HepG2 (cell line): ENCODE data around the gene CECR2. TPM values are rescaled to one million over a fixed set of nuclear protein-coding genes. Genes with fewer than 3 reads are reported as not detected.

Source experiments
- ATAC-seq: fragments of 200-7000 bp; cut with Tn5 transposase; 3 replicates; pipeline ENCODE4 v1.9.1; 2020; ENCODE audit warnings: mild to moderate bottlenecking, moderate library complexity
- BruUV-seq: library from RNA; stranded (reverse); fragments of 400-500 nt; replicated peaks from 2 replicates; lab custom pipeline; 2021; lab: Mats Ljungman, UMichigan
- CTCF ChIA-PET: fragments of 300-600 bp; formaldehyde crosslinking; extraction: SDS; loops from one replicate; lab custom pipeline; 2021; ENCODE audit warnings: low total read pairs, inconsistent platforms, low intra/inter-chr PET ratio; lab: Yijun Ruan, JAX
- POLR2A ChIA-PET: fragments of 350-600 bp; sonication (Branson Sonifier 250); formaldehyde crosslinking; loops from one replicate; lab custom pipeline; 2020; ENCODE audit warnings: antibody characterized with exemption, inconsistent platforms; lab: Yijun Ruan, JAX
- DNase-seq: peaks from one replicate; pipeline ENCODE4 v3.0.0-alpha.2; 2015; ENCODE audit warnings: low spot score
- FAIRE-seq: peaks from 3 replicates; lab custom pipeline; 2011; peaks lifted over from hg19 to GRCh38; lab: Jason Lieb, UNC
- H2AFZ ChIP-seq: one replicate; pipeline ENCODE4 v1.6.1; 2011; ENCODE audit warnings: low read length, inconsistent platforms
- H3K27ac ChIP-seq: fragments of 300-600 bp; 3 replicates; pipeline ENCODE4 v1.8.0; 2011; ENCODE audit warnings: mixed run types, mild to moderate bottlenecking, mixed read lengths, low read length, inconsistent platforms; ENCODE audit not compliant: insufficient read depth; ENCODE audit errors: extremely low read length
- H3K27me3 ChIP-seq, 2 experiments: fragments of 200-600 bp in 1 of 2; 2 replicates in 1 of 2; 3 replicates in 1 of 2; pipeline versions ENCODE4 v1.6.0 to v1.8.0; 2011; ENCODE audit warnings: low read length in 2 of 2, mild to moderate bottlenecking in 2 of 2, moderate library complexity in 2 of 2, inconsistent platforms in 1 of 2; ENCODE audit not compliant: insufficient read depth in 2 of 2, control insufficient read depth in 1 of 2
- H3K36me3 ChIP-seq, 2 experiments: fragments of 200-600 bp in 1 of 2; replicated peaks in 1 of 2; 2 replicates in 1 of 2; 3 replicates in 1 of 2; pipeline versions ENCODE4 v1.5.1 to v1.8.0; 2011; ENCODE audit warnings: low read length in 2 of 2, inconsistent platforms in 1 of 2; ENCODE audit not compliant: insufficient read depth in 2 of 2, control insufficient read depth in 1 of 2
- H3K4me1 ChIP-seq: 2 replicates; pipeline ENCODE4 v1.5.1; 2012; ENCODE audit warnings: low read length, inconsistent platforms; ENCODE audit not compliant: insufficient read depth
- H3K4me2 ChIP-seq: 2 replicates; pipeline ENCODE4 v1.6.0; 2011; ENCODE audit warnings: low read depth, low read length, inconsistent platforms
- H3K4me3 ChIP-seq, 3 experiments: fragments of 200-600 bp in 1 of 3; sonication (generic), shearing (Covaris generic) in 1 of 3; replicated peaks in 1 of 3; 2 replicates each; pipeline ENCODE4 v1.5.1; 2011 to 2016; ENCODE audit warnings: low read length in 3 of 3, inconsistent platforms in 2 of 3, low read depth in 2 of 3, mild to moderate bottlenecking in 2 of 3, control low read depth in 1 of 3, mixed read lengths in 1 of 3; ENCODE audit not compliant: insufficient read depth in 1 of 3
- H3K79me2 ChIP-seq: one replicate; pipeline ENCODE4 v1.6.1; 2011; ENCODE audit warnings: low read length, inconsistent platforms; ENCODE audit not compliant: insufficient read depth
- H3K9ac ChIP-seq: 2 replicates; pipeline ENCODE4 v1.6.0; 2011; ENCODE audit warnings: mild to moderate bottlenecking, low read depth, low read length, inconsistent platforms; ENCODE audit not compliant: insufficient read depth
- H3K9me3 ChIP-seq: 2 replicates; pipeline ENCODE4 v1.5.1; 2012; ENCODE audit warnings: mild to moderate bottlenecking, low read length
- H4K20me1 ChIP-seq: 2 replicates; pipeline ENCODE4 v1.6.0; 2011; ENCODE audit warnings: inconsistent platforms, mild to moderate bottlenecking, low read length, moderate library complexity; ENCODE audit not compliant: insufficient read depth
- BHLHE40 ChIP-seq: IDR thresholded peaks from 2 replicates; pipeline ENCODE4 v1.6.1; 2011; ENCODE audit warnings: low read length, improper control_type of control experiment
- DR1 ChIP-seq: sonication (generic); formaldehyde crosslinking; IDR thresholded peaks from 2 replicates; pipeline ENCODE4 v1.8.0; 2021; ENCODE audit warnings: mild to moderate bottlenecking, missing genetic modification reagents, inconsistent platforms
- MAZ ChIP-seq, 2 experiments: sonication (generic) in 1 of 2; formaldehyde crosslinking in 1 of 2; IDR thresholded peaks; 2 replicates each; pipeline versions ENCODE4 v1.5.0 to v1.6.1; 2012 to 2020; ENCODE audit warnings: low read depth in 2 of 2, mild to moderate bottlenecking in 2 of 2, borderline replicate concordance in 1 of 2, improper control_type of control experiment in 1 of 2, low read length in 1 of 2, missing genetic modification reagents in 1 of 2, moderate library complexity in 1 of 2
- NFKB2 ChIP-seq: sonication (generic); formaldehyde crosslinking; IDR thresholded peaks from 2 replicates; pipeline ENCODE4 v1.4.0; 2020; ENCODE audit warnings: missing genetic modification reagents, borderline replicate concordance
- NR2F6 ChIP-seq, 2 experiments: IDR thresholded peaks; 2 replicates each; pipeline ENCODE4 v1.6.1; 2016; ENCODE audit warnings: antibody characterized with exemption in 1 of 2, mild to moderate bottlenecking in 1 of 2
- RERE ChIP-seq: IDR thresholded peaks from 2 replicates; pipeline ENCODE4 v1.6.1; 2016; ENCODE audit warnings: low read depth, missing genetic modification reagents, missing compliant biosample characterization
- SATB2 ChIP-seq: sonication (generic); formaldehyde crosslinking; IDR thresholded peaks from 2 replicates; pipeline ENCODE4 v1.5.0; 2020; ENCODE audit warnings: missing genetic modification reagents
- TERF1 ChIP-seq: sonication (generic); formaldehyde crosslinking; IDR thresholded peaks from 2 replicates; pipeline ENCODE4 v1.8.0; 2022; ENCODE audit warnings: mild to moderate bottlenecking, missing genetic modification reagents, moderate library complexity
- ZBTB3 ChIP-seq: sonication (generic); formaldehyde crosslinking; IDR thresholded peaks from 2 replicates; pipeline ENCODE4 v1.4.0; 2020; ENCODE audit warnings: low read depth, mild to moderate bottlenecking, moderate library complexity, missing genetic modification reagents, borderline replicate concordance
- ZMYM2 ChIP-seq: sonication (generic); formaldehyde crosslinking; IDR thresholded peaks from 2 replicates; pipeline ENCODE4 v1.8.0; 2022; ENCODE audit warnings: mild to moderate bottlenecking, missing genetic modification reagents
- ZNF276 ChIP-seq: sonication (generic); formaldehyde crosslinking; IDR thresholded peaks from 2 replicates; pipeline ENCODE4 v1.4.0; 2020; ENCODE audit warnings: mild to moderate bottlenecking, low read depth, missing genetic modification reagents
- ZNF724P ChIP-seq: sonication (generic); formaldehyde crosslinking; IDR thresholded peaks from 2 replicates; pipeline ENCODE4 v1.8.0; 2022; ENCODE audit warnings: missing genetic modification reagents, borderline replicate concordance
- ZSCAN12 ChIP-seq: sonication (generic); formaldehyde crosslinking; IDR thresholded peaks from 2 replicates; pipeline ENCODE4 v1.9.0; 2021; ENCODE audit warnings: mild to moderate bottlenecking, missing genetic modification reagents
- WGBS: methylation state at CpG from one replicate; pipeline ENCODE4 v1.1.6; 2017; ENCODE audit warnings: low lambda C conversion rate; 5-methylcytosine and 5-hydroxymethylcytosine counted together
- in situ Hi-C: cut with HindIII; loops from 2 replicates; pipeline ENCODE4 v1.10.0; 2017; ENCODE audit warnings: low pct_unique_long_range_greater_than_20kb; ENCODE audit not compliant: extremely low pct_ligation_motif_present
- intact Hi-C: fragments of 100-400 bp; cut with micrococcal nuclease; formaldehyde crosslinking; loops from one replicate; pipeline ENCODE4 v1.10.0; 2022; ENCODE audit not compliant: unreplicated experiment
- polyA plus RNA-seq, 8 experiments: library from polyadenylated mRNA; depleted of rRNA in 3 of 8; stranded (reverse) in 7 of 8; unstranded in 1 of 8; fragments of >200 nt; fragmentation: Illumina TruSeq in 4 of 8; extraction: Trizol in 4 of 8; gene quantifications; 2 replicates each; pipeline versions ENCODE4 v1.2.1 to v1.2.3, GENCODE V29; 2011 to 2016; ENCODE audit warnings: low read depth in 4 of 8, missing spikeins in 1 of 8, mixed read lengths in 1 of 8; ENCODE audit not compliant: insufficient read depth in 1 of 8
- total RNA-seq, 5 experiments: library from RNA; depleted of rRNA; stranded (reverse); fragments of >200 nt; fragmentation: Illumina TruSeq; extraction: Trizol; gene quantifications; 2 replicates each; pipeline ENCODE4 v1.2.3, GENCODE V29; 2016; ENCODE audit warnings: low read depth in 1 of 5

The CECR2 gene
- total and polyA plus RNA-seq, 2 of the 13 experiments (the other 11 are each of a cell fraction or from before 2014, with no cell fraction given) = not detected

- in situ Hi-C loops (no loop called here), intact Hi-C loops (no loop called here)
- Histone ChIP-seq H3K79me2 (no peaks in the 10 kb centered on the region), H2AFZ (no peak overlapping the region), H3K27me3 (peaks cover 9 to 57% of the 10 kb centered on the region in 2 experiments; a peak in 4 of 5 replicates), H3K4me1 (peaks cover 9% of the 10 kb centered on the region; the same call in 1 of the 2 replicates), H4K20me1 (no peaks in the 10 kb centered on the region), H3K36me3 (no peaks in the 10 kb centered on the region), H3K27ac (no peak overlapping the region), H3K4me2 (no peak overlapping the region), H3K4me3 (no peak overlapping the region), H3K9ac (no peak overlapping the region), H3K9me3 (no peaks in the 10 kb centered on the region)
- ATAC-seq (no peak), DNase-seq (no peak), FAIRE-seq (no peak)
- no peak for TF ChIP-seq ZMYM2 (CRISPR knock-in tag)
- TF ChIP-seq ZBTB3 (CRISPR knock-in tag) = no peak
- no peak for TF ChIP-seq MAZ (IDR thresholded peaks at IDR 0.05; ENCODE audit: borderline replicate concordance, low read depth, low read length)
- no peak for TF ChIP-seq MAZ (CRISPR knock-in tag; IDR thresholded peaks at IDR 0.05; ENCODE audit: low read depth)
- no peak for TF ChIP-seq RERE (CRISPR knock-in tag)
- TF ChIP-seq DR1 (CRISPR knock-in tag) = no peak
- TF ChIP-seq SATB2 (CRISPR knock-in tag) = no peak
- TF ChIP-seq NR2F6 (IDR thresholded peaks at IDR 0.05) = no peak
- no peak for TF ChIP-seq NR2F6 (CRISPR knock-in tag; IDR thresholded peaks at IDR 0.05)
- no peak for TF ChIP-seq ZNF724P (CRISPR knock-in tag)
- no peak for TF ChIP-seq TERF1 (CRISPR knock-in tag)
- no peak for TF ChIP-seq ZNF276 (CRISPR knock-in tag)
- TF ChIP-seq NFKB2 (CRISPR knock-in tag) = no peak
- no peak for TF ChIP-seq ZSCAN12 (CRISPR knock-in tag)
- no peak for TF ChIP-seq BHLHE40
- CTCF ChIA-PET = no interaction called here
- POLR2A ChIA-PET = no interaction called here
- BruUV-seq = no TSS peak
- 41% methylated on average over 5 of the region's 5 CpGs for WGBS
Measured at GRCh38 chr22:17371448-17371847, 2.2 kb downstream of the CECR2 start.
